ENCODE results near the gene TGFB3.
A peak's percentile ranks its signal among the peaks of the same experiment; 100 is the strongest.
"Not testable (repeated sequence)": the region's sequence is repeated elsewhere in the genome, so short reads cannot be mapped to it uniquely, and the experiment has no call there.

Gene TGFB3

DNA sequence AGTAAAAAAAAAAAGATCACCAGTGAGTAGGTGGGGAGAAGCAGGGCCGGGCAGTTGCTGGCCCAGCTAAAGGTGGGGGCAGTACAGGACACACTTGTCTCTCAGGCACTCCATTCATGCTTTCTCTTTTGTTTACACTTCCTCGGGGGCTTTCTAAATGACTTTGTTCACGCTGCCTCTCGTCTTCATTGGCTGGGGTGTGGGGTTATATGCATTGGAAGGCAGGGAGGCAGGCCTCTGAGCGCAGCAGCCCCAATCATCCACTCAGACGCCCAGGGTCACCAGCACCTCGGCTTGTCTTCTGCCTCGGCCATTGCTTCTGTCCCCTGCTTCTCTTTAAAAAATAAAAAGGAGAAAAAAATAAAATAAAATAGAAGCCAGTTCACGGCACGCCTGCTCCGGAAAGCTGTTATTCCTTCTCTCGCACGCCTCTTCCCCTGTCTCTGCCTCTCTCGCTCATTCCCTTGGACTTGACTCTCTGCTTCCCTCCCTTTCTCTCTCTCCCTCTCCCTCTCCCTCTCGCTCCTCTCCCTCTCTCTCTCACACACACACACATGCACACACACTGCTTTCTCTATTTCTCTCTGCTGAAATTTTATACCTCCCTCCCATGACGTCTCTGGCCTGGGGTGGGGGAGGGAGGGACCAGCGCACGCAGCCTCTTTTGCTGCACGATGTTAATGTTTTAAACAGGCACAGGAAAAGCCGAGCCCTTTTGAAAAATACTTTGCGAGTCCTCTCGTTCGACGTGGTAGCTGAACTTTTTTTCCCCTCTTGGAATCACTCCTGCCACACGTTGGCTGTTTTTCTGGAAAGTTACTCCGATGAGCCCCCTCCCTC lies at the start of gene TGFB3:
TGFB3 (minus strand) TSS at position 570 of the 840 bp plus-strand sequence. CDS start 1,102 bp downstream, outside the sequence.
- peak; percentile 41 for DNase-seq (ENCODE audit: low spot score)

DNA sequence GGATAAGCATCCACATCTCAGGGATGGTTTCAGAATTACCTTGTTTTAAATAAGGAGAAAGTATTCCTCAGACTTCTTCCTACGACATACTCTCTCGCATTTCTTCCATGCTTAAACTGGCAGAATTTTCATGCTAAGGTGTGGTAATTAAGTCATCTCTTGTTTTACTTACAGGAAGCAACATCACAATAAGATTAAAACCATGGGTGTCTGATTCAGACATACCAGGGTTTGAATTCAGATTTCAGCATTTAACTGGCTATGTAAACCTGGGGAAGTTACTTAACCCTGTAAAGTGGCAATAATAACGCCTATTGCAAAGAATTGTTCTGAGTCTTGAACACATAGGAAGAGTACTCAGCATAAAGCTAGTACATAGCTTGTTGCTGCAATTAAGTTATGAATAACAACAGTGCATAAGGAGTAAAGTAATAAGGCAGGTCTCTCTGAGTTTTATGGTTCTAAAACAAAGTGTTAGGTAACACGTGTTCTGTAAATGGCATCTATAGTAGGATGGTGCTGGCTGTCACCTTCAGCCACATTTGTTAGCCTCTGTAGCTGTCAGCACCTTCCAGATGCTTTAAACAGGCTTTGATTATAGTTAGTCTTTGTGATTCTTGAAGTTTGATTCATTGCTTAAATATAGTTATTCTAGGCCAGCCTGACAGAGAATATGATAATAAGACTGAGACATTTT lies 42.6 kb upstream of the TGFB3 start:
- DNase-seq (ENCODE audit: low spot score) = no peak

DNA sequence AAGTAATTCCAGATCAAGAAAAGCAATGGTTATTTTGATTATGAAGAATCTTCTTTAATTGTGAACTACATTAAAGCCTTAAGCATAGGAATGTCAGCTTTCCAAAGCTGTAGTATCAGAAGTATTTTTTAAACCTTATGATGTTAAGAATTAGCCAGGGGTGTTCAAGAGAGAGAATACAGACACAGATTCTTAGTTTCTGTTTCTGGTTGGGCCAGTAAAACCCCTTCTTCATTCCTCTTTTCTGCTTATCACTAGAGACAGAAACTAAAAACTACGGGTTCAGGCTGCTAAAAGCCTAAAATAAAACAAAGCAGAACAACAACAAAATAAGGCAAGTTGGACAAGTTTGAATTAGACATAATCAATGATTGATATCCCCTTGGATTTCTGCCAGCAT lies 42.0 kb upstream of the TGFB3 start:
- DNase-seq (ENCODE audit: low spot score) = no peak

DNA sequence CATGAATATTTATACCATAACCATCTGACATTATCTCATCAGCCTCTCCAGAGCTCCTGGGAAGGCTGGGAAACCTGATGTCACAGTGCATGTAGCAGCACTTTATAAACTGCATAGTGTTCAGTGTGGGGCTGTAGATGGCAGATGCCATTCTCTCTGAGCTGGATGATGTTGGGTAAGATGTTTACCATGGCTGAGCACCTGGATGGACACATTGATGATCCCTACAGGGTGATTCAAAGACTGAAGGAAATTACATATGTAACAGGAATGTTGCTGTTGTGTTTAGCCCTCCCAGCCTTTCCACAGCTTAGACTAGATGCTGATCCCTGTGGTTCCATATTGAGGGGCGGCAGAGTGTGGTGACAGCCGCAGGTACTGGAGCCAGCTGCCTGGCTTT lies 41.2 kb upstream of the TGFB3 start:
- no peak for DNase-seq (ENCODE audit: low spot score)

DNA sequence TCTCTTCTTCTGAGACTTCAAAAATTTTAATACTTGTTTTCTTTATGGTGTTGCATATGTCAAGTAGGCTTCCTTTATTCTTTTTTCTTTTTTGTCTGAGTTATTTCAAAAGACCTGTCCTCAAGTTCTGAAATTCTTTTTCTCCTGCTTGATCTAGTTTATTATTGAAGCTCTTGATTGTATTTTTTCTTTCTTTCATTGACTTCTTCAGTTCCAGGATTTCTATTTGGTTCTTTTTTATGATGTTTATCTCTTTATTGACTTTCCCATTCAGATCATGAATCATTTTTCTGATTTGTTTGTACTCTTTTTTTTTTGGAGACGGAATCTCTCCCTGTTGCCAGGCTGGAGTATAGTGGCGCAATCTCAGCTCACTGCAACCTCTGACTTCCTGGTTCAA lies 37.9 kb upstream of the TGFB3 start:
- DNase-seq (ENCODE audit: low spot score) = no peak

DNA sequence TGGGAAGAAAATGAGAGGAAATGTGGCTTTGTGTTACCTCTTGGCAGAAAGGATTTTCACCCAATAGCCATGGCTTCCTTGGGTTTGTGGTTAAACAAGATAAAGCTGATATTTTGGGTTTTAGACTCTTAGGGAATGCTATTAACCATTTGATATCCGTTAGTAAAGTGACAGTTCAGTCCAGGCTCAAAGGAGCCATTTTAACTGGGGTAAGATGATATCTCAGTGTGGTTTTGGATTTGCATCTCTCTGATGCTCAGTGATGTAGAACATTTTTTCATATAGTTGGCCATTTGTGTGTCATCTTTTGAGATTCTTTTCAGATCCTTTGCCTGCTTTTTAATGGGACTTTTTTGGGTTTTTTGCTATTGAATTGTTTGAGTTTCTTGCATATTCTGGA lies 33.9 kb upstream of the TGFB3 start:
- DNase-seq (ENCODE audit: low spot score) = no peak

DNA sequence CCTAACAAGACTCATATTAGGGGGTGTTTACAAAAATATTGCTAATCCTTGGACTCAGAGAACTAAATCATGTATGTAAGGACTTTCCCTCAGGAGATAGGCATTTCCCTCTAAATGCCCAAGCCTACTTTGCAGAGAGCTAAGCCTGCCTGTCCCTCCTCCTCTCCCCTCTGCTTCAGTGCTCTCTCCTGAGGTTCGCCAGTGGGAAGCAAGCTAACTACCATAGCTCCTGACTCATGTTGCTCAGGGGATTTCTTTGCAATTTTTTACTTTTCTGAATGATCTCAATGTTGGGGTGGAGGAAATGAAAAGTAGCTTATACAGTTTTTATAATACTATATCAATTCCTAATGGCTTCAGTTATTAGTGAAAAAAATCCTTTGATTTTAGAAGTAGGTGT lies 33.4 kb upstream of the TGFB3 start:
- no peak for DNase-seq (ENCODE audit: low spot score)

DNA sequence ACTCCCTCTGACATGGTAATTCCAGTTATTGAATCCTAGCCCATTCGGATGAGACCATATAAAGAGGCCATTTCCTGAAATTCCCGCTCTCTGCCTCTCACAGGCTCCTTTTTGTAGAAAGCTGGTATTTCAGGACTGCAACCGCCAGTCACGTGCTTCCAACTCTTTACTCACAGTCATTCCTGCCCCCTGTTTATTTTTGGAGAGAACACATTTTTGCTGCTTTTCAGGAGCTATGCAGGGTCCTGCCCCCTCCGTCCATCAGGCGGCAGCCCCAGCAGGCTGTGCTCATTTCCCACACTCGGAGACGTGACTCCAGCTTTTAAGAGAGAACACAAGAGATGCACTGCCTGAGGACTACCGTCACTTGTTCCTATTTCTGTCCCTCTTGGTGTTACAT lies 30.6 kb upstream of the TGFB3 start:
- DNase-seq (ENCODE audit: low spot score) = no peak

DNA sequence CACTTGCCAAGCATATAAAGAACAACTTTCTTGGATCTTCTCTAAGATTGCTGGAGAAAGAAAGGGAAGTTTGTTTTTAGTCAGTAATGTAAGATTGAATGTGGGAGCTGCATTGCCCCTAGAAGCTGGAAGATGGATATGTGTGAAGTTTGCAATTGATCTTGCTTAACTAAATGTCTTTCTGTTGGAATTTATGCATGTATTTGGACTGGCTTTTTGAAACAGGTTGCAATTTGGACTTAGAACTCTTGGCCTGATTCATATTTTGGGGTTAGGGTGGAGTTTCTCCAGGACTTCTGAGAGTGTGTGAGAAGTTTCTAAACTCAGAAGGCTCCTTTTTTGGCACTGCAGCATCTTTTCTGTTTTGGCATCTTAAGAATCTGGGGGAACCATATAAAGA lies 30.1 kb upstream of the TGFB3 start:
- no peak for DNase-seq (ENCODE audit: low spot score)

DNA sequence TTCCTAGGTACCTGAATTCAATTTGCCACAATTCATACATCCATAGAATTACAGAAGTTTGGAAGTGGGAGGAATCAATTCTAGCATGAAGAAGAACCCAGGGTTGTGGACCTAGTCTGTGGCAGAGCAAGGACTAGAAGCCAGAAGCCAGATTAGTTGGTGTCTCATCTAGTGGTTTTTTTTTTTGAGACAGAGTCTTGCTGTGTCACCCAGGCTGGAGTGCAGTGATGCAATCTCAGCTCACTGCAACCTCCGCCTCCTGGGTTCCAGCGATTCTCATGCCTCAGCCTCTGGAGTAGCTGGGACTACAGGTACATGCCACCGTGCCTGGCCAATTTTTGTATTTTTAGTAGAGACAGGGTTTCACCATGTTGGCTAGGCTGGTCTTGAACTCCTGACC lies 27.8 kb upstream of the TGFB3 start:
- not testable (repeated sequence) for DNase-seq (ENCODE audit: low spot score)

DNA sequence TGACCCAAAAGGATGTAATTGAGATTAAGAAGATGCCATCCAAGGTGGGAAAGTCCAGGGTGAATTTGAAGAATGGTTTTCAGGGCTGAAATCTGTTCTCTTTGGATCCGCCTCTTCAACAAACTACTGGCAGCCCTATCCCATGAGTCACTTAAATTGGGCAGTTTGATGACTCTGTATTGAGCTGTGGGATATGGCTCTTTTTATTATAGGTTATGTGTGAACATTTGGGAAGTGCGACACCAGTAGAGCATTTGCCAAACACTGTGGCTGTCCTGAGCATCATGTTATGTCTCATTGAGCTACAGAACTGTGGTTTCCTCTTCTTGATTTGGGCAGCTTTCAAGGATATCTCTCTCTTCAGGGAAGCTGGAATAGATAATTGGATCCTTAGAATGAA lies 26.1 kb upstream of the TGFB3 start:
- DNase-seq (ENCODE audit: low spot score) = no peak

DNA sequence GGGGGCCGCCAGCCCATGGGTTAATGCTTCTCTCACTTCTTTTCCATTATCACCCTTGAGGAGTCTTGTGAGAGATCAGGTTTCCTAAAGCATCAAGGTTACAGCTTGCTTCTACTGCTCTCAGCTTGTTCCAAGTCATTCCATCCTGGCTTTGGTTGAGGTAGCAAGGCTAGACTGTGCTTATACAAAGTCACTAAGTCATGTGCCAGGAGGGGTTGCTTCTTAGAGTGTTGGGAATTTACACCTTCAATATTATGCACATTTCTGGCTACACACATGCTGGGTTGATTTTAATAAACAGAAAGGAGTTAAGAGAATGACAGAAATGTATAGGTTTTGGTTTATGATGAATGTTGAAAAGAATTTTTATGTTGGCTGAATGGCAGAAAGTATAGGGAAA lies 25.6 kb upstream of the TGFB3 start:
- no peak for DNase-seq (ENCODE audit: low spot score)

DNA sequence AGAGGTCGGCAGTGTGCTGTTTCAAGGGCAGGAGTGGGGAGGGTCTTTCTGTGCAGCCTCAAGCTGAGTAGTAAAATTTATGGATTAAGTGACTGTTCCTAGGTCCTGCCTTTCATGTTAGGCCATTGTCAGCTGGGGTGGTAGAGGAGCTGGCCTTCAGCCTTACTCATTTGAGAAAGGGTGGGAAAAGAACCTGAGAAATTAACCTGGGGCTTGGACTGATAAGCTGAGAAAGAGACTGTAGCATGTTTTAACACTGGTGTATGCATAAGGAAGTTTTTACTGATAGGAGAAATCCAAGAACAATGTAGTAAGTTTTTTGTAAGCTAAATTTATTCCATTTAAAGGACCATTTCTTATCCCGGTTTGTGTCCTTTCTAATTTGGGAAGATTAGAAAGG lies 24.5 kb upstream of the TGFB3 start:
- no peak for DNase-seq (ENCODE audit: low spot score)

DNA sequence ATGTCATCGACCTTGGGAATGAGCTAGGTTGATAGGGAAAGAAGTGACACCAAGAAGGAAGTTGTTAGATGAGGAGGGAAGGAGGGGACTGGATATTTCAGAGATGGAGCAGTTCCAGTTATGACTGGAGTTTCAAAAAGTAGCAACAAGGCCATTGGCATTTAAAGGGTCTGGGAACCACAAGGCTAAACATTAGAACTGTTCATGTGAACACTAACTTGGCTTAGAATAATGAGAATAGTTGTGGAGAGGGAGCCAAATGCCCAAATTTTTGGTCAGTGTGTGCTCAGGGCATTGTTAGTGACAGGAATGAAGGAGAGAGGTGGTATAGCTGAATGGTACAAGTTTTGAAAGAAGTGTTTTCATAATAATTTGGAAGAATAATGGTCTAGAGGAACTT lies 20.6 kb upstream of the TGFB3 start:
- no peak for DNase-seq (ENCODE audit: low spot score)

DNA sequence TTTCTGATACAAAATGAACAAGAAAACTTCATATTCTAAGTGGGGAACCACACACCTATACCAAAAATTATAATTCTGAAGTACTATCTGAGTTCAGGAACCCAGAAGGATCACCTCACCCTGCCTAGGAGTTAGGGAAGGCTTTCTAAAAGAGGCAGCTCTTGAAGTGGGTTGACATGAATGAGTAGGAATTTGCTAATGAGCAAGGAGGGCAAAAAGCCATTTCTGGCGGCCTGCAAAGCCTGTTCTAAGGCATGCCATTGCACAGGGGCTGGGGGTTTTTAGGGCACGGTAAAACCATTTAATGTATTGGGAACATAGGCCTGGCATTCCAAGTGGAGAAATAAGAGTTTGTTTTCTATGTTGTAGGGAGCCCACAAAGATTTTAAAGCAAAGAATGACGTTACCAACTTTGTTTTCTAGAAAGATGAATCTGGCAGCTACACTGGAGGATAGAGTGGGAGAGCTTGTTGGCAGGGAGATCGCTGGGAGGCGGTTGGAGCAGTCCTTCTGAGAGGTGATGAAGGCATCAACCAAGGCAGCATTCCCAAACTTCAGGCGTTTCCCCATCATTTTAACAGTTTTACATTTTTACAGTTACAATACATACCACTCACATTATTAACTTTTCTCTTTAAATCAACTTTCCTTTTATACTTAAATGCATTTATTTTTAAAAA lies 17.9 kb upstream of the TGFB3 start:
- no peak for DNase-seq (ENCODE audit: low spot score)

DNA sequence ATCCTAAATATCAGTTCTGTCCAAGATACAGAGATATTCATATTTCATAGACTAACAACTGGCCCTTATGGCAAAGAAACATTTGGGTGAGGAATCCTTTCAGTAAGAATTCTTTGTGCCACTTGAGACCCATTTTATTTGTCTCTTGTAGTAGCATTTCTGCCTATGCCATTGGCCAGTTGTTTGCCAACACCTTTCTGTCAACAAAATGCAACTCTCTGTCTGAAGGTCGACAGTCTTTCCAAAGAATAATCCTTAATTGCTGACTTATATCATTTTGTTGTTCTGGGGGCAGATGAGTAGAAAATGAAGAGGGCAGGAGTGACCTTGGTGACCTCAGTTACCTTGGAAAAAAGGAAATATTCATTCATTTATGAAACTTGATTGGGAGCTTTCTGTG lies 14.7 kb upstream of the TGFB3 start:
- DNase-seq (ENCODE audit: low spot score) = no peak

DNA sequence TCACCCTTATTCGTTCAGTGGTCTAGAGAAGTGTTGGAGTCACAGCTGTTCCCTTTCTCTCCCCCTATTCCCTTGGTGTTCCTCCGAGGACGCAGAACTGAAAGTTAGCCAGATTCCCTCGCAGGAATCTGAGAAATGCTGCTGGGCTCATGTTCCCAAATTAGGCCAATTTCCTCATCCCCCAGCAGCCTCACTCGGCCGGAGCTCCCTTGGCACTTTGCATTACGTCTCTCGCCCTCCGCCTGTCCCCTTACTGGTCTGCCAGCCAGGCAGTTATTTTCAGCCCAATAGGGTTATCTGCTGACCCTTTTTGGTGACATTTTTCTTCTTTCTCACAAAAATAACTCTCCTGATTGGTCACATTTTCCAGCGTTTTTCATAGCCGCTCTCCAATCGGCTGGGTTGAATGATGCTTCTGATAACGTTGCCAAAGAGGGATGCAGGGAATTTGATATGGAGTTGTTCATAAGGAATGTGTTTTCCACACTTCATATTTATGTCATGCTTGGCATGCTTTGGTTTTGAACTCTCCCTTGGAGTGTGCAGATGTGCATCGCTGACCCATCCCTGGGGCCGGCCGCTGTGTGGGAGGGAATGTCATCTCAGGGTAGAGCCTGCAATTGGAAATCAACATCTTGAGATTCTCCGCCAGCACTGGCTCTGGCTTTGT lies 13.7 kb upstream of the TGFB3 start:
- DNase-seq (ENCODE audit: low spot score) = no peak

DNA sequence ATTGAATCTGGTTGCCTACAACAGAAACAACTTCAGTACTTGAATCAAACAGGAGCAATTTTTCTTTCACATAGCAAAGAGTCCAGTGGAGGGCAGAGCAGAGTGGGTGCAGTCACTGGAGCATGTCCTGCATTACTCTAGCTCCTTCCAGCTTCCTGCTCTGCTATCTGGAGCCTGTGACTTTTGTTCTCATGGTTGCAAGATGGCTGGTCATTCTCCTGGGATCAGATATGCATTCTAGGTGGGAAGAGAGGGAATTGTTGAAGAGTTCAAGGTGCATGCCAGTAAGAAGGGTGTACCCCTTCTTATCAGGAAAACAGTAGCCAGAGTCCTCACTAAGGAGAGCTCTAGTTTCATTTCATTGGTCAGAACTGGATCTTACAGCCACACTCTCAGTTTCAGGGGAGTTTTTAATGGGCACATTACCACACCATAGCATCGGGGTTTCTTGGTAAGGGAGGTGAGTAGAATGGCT lies 11.8 kb upstream of the TGFB3 start:
- no peak for DNase-seq (ENCODE audit: low spot score)

DNA sequence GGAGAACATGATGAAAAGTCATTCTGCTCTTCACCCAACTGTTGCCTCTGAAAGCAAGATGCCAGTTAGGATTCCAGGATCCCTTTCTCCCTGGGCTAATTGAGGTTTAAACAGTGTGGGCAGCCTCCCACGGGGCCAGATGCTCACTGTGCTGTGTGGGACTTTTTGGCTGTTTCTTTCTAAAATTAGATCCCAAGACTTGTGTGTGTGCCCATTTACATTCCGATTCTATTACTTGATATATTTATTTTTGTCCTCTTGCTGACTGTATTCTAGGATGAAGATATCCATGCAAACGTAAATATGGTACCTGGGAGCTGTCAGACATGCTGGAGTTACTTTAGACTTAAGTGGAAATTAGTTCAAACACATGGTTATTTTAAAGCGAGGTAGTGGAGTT lies 10.0 kb upstream of the TGFB3 start:
- no peak for DNase-seq (ENCODE audit: low spot score)

DNA sequence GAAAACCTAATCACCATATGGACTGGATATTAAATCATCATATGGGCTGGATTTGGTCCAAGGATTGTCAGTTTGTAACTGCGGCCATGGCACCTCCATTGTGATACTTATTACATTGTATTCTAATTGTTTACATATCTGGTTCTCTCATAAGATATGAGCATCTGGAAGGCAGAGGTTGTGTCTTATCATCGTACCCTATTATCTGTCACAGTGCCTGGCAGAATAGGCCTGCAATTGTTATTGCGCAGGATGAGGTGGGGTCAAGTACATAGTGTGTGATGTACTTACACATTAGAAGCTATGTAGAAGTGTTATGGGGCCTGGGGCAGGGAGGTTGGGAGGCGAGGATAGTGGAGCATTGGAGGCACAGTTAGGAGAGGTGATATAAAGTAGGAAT lies 8.5 kb upstream of the TGFB3 start:
- no peak for DNase-seq (ENCODE audit: low spot score)

DNA sequence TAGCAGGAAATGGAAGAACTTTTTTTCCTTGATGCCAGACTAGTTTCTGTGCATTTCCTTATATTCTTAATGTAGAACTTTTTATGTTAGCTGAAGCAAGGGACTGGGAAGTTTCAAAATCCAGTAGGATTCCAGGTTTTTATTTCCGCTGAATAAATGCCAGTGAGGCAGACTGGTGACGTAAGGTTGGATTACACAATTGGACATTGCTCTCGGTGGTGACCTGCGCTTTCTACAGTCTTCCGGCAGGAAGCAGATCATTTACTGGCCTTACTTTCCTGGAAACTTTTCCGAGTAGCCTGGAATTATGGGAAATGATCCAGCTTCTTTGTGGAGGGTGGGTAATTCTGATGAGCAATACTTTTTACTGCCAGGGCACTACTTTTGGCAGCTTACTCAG lies 7.3 kb upstream of the TGFB3 start:
- DNase-seq (ENCODE audit: low spot score) = no peak

DNA sequence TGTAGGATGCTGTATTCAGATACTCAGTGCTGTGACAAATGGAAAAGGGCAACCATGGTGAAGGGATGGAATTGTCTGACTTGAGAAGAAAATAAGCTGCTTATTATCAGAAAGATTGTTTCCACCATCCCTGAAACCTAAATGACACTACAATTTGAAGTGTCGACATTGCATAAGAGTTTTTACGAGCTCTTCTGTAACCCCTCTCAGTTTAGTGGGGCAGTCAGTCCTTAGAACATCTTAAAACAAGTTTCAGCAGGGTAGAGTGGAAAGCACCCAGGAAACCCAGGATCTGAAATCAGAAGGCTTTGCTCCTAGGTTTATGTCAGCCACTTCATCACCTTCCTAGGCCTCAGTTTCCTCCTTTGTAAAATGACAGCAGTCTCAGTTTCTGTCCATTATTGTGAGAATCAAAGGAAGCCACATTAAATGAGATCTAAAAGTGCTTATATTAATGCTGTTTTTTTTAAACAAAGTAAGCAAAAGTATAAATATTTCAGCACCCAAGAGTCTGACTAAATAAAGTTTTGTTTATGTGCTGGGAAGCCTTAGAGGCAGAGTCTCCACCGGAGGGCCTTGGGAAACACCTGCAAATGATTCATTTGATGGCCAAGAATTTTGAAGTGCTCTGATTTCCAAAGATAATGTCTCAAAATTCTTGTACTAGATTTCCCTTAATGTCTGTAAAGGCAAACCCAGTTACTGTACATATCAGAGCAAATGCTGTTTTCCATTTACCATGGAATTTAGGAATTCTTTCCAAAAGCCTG lies 5.6 kb upstream of the TGFB3 start:
- no peak for DNase-seq (ENCODE audit: low spot score)
